Stimulated activated CD4-positive, alpha-beta T cell treated with anti-CD3 and anti-CD28 coated beads, Interleukin-2, amount 100 ng/mL, for 48 hours (primary cell): Measurements from ENCODE around the gene STPG3.

Experiments
- DNase-seq, 2 donors: peaks; one replicate each; pipeline ENCODE4 v3.0.0-alpha.2; 2020

The STPG3 gene

DNA sequence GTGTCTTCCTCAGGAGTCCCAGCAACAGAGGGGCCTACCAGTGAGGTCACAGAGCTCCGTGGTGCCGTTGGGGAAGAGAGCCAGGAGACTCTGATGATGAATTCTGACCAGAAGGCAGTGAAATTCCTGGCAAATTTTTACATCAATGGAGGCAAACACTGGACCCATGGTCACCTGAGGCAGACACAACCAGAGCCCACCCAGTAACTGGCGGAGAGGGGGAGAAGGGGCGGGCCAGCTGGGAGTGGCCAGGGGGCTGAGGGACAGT, at the start of gene STPG3:
Gene STPG3, plus strand, starts transcription at position 93 of the 268 bp plus-strand sequence. Its CDS starts 1 bp downstream, at position 94.
- no peak for DNase-seq

DNA sequence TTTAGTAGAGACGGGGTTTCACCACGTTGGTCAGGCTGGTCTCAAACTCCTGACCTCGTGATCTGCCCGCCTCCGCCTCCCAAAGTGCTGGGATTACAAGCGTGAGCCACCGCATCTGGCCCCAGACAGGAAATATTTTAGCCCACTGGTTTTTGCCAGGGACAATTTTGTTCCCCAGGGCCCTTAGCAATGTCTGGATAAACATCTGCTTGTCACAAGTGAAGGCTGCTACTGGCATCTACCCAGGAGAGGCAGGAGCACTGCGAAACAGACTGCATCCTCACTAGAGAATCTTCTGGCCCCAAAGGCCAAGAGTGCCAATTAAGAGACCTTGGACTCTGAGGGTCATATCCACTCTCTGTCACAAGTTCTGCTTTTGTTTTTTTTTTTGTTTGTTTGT, 48.1 kb upstream of the STPG3 start:
- no peak for DNase-seq

DNA sequence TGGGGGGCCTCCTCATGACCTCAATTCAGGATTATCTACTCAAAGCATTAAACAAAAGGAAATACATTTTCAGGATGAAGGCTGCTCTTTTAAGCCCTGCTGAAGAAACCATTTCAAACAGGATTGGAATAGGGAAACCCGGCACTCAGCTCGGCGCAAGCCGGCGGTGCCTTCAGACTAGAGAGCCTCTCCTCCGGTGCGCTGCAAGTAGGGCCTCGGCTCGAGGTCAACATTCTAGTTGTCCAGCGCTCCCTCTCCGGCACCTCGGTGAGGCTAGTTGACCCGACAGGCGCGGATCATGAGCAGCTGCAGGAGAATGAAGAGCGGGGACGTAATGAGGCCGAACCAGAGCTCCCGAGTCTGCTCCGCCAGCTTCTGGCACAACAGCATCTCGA, 46.4 kb upstream of the STPG3 start:
- DNase-seq, result no peak

DNA sequence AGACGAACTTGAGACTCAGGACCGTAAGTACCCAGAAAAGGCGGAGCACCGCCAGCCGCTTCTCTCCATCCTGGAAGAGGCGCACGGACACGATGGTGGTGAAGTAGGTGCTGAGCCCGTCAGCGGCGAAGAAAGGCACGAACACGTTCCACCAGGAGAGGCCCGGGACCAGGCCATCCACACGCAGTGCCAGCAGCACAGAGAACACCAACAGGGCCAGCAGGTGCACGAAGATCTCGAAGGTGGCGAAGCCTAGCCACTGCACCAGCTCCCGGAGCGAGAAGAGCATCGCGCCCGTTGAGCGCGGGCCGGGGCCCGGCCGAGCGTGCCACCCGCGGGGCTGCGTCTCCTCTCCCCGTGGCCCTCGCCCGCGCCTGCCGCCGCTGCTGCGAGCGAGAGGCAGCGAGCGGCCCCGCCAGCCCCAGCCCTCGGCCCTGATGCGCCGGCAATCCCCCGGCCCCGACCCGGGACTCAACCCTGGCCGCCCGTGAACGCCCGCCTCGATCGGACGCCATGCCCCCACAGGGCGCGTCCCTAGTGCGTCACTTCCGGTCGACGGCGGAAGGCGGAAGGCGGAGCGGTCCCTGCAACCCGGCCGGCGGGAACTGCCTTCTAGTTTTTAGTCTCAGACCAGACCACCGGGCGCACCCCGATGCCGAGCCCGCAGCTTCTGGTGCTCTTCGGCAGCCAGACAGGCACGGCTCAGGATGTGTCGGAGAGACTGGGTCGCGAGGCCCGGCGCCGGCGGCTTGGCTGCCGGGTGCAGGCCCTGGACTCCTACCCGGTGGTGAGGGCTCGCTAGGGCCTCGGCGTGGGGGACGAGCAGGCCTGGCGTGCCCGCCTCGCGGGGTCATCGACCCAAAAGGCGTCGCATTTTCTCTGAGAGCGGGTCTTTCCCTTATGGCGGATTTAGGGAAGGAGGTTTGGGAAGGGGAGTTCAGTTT, 45.7 kb upstream of the STPG3 start, which contains the start of the genes NDOR1 and TMEM203:
Gene NDOR1, plus strand, starts transcription at position 575 of the 944 bp plus-strand sequence. Its CDS starts 78 bp downstream, at position 653.
Gene TMEM203, minus strand, starts transcription at position 523 of the 944 bp plus-strand sequence. Its CDS starts 234 bp downstream, at position 289.
- peak; percentile 93 to 95 for DNase-seq

DNA sequence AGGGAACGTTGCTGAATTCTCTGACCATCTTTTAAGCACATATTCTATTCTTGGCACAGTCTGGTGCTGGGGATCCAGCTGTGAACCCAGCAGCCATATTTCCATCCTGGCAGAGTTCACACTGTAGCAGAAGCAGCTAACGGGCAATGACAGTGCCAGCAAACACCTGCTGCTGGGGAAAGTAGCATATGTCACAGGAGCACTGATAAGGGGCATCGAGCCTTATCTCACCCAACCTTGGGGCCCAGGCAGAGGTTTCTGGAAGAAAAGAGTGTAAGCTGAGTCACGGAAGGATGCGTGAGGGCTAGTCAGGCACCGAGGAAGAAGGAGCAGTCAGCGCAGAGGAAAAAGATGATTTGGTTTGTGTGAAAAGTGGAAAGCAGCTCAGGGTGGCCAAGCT, 44.5 kb upstream of the STPG3 start:
- no peak for DNase-seq

DNA sequence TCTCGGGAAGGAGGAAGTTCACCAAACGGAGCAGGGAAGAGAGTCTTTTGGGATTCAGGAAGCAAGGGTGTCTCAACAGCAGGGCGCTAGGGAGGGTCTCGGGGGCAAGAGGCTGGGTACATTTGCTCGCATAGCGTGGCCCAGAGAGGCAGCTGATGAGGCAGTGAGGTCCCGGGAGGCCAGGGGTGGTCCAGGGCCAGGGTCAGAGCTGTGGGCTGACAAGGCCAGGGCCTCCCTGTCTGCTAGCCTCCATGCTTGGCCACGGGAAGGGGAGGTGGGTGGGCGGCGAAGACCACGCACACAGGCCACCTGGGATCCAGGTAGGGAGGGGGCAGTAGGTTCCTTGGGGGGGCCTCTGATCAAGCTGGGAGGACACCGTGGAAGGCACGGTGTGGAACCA, 39.6 kb upstream of the STPG3 start:
- DNase-seq, result no peak

DNA sequence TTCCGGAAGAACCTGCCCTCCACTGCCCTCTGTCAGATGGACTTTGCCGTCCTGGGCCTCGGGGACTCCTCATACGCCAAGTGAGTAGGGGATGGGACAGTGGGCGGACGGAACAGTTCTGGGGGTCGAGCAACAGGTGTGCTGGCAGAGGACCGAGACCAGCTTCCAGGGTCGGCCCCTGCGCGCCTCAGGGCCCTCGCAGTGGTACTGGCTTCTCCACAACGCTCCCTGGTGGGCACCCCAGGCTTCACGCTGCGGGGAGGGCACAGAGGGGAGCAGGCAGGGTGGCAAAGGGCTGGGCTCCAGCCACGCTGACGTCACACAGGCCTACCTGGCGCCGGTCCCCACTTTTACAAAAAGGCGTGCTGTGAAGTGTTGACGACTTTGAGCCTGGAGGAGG, 38.6 kb upstream of the STPG3 start:
- DNase-seq, result no peak

DNA sequence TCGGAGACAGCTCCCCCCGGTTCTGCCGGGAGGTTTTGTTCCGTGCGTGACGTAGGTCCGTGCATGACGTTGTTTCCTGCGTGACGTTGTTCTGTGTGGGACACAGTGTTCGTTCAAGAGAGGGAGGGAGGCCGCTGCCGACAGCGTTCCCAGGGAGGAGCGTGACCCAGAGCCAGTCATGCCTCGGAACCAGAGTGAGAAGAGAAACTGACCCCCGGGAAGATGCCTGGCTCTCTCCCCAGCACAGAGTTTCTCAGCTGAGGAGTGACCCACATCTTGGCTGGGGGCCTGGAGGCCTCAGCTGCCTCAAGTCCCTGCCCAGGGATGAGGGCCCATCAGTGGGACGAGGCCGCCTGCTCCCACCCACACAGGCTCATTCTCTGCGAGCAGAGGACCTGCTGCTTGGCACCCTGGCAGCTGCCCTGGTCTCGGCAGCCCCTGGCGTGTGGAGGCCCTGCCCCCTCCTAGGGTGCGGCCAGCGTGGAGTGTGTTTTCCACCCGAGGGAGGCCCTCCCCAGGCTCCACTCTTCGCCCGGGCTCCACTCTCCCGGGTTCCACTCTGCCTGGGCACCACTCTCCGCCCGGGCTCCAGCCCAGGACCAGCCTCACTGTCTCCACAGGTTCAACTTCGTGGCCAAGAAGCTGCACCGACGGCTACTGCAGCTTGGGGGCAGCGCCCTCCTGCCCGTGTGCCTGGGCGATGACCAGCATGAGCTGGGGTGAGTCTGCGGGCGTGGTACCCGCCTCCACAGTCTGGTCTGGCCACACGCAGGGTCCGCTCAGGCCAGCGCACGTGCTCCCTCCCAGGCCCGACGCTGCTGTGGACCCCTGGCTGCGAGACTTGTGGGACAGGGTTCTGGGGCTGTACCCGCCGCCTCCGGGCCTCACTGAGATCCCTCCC, 37.7 kb upstream of the STPG3 start:
- DNase-seq, result no peak

DNA sequence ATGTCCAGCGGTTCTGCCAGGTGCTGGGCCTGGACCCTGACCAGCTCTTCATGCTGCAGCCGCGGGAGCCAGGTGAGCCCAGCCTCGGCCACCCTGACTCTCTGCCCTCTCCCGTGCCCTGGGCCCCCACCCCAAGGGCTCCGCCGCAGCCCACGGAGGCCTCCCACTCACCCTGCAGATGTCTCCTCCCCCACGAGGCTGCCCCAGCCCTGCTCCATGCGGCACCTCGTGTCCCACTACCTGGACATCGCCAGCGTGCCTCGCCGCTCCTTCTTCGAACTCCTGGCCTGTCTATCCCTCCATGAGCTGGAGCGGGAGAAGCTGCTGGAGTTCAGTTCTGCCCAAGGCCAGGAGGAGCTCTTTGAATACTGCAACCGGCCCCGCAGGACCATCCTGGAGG, 36.5 kb upstream of the STPG3 start:
- no peak for DNase-seq

DNA sequence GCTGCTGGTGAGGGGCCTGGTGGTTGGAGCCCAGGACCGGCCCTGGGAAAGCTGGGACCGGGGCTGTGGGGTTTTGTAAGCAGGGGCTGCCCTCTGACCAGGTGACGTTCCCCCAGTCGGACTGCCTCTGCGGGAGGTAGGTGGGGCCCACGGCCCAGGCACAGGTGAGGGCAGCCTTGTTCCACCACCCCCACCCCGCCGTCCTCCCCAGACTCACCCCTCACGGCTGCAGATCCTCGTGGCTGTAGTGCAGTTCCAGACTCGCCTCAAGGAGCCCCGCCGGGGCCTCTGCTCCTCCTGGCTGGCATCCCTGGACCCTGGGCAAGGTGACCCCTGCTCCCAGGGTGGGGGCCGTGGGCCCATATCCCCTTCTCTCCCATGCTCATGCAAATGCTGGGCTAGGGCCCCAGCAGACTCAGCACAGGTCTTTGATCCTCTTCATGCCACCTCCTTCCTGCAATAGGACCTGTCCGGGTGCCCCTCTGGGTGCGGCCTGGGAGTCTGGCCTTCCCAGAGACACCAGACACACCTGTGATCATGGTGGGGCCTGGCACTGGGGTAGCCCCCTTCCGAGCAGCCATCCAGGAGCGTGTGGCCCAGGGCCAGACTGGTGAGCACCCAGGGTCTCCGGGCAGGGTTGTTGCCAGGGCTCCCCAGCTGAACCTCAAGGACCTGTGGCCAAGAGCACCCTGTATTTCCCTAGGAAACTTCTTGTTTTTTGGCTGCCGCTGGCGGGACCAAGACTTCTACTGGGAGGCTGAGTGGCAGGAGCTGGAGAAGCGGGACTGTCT, 35.7 kb upstream of the STPG3 start:
- DNase-seq, result no peak

DNA sequence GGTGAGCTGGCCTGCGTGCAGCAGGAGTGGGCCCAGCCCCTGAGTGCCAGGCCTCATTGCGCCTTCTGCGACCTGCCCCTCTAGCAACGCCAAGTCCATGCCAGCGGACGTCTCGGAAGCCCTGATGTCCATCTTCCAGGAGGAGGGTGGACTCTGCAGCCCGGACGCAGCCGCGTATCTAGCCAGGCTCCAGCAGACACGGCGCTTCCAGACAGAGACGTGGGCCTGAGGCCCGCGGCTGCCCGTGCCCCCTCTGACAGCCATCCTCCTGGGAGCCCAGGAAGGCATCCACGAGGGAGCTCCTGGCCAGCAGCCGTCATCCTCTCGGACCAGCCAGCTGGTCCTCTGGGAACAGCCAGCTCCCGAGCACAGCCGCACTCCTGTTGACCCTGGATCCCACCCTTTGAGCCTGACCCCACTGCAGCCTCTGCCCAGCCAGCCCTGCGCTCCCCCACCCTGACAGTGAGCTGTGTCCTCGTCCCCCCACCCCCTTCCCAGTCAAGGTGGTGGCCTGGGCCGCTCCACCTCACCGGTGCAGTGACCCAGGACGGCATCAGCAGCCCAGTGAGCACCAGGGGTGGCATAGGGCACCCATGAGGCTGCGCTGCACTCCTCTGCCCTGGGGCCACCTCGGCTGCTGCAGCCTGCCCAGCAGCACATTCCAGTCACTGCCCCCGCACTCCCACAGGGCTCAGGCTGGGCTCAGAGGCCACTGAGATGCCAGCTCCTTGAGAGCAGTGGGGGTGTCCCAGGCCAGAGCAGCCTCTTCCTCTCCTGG, 34.7 kb upstream of the STPG3 start:
- DNase-seq, result no peak

DNA sequence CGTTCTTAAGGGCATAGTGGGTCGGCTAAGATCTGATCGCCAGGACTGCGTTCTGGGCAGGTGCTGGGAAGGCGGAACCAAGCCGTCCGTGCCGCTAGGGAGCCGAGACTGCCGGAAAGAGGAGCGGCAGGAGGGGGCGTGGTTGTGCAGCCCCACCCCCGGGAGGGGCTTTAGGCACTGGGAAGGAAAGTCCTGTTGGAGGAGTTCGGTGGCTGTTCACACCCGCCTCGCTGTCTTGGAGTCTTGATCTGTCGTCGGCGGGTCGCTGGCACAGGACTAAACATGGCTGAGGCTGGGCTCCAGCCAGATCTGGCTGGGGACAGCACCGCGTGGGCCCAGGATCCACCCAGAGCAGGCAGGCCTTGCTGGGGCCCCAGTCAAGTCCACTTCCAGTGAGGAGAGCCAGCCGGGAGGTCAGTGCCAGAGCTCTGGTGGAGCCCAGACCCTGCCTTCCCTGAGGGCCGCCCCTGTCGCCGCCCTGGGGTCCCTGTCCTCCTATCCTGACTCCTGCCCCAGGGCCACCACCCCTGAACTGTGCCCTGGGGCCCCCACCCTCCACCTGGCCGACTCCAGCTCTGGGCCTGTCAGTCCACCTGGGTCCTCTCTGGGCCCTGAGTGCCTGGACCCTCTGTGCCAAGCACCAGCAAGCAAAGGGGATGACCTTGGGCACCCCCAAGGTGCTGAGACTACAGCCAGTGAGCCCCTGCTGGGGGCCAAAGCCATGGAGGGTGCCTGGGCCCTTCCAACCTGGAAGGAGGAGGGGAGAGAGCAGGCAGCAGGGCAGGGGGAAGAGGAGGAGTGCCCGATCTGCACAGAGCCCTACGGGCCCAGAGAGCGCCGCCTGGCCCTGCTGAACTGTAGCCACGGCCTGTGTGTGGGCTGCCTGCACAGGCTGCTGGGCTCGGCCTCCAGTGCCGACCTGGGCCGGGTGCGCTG, 33.5 kb upstream of the STPG3 start:
- DNase-seq, result no peak

DNA sequence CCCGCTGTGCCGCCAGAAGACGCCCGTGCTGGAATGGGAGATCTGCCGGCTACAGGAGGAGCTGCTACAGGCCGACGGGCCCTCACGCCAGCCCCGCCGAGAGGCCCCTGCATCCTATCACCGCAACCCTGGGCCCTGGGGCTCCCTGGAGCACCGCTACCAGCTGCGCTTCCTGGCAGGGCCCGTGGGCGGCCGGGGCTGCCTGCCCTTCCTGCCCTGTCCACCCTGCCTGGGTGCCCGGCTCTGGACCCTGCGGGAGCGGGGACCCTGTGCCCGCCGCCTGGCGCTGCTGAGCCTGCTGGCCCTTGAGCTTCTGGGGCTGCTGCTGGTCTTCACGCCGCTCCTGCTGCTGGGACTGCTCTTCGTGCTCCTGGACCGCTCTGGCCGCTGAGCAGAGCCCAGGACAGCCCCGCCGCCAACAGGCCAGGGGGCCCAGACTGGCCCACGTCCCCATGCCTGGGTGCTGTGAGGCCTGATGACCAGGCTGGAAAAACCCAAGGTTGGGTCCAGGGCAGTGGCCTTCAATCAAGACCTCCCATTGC, 32.8 kb upstream of the STPG3 start:
- DNase-seq, result no peak

DNA sequence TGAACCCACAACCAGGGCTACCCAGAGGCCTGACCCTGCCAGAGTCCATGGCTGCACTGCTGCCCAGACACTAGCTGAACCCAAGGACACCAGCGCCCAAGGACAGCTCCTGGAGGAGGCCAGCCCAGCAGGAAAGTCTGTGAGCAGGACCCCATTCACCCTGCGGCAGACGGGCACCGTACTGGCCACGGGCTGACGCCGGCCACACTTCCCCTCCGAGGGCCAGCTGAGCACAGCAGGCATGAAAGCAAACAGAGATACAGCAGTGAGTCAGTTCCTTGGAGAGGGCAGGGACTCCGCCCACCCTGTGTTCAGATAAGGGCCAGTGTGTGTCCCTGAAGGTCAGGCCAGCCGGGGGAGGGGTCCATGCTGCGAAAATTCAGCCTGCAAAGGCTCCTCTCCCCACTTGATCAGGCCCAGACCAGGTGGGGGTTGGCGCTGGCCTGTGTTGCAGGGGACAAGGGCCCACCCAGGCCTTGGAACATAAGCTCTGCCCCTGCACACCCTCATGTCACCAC, 32.3 kb upstream of the STPG3 start:
- DNase-seq, result no peak

DNA sequence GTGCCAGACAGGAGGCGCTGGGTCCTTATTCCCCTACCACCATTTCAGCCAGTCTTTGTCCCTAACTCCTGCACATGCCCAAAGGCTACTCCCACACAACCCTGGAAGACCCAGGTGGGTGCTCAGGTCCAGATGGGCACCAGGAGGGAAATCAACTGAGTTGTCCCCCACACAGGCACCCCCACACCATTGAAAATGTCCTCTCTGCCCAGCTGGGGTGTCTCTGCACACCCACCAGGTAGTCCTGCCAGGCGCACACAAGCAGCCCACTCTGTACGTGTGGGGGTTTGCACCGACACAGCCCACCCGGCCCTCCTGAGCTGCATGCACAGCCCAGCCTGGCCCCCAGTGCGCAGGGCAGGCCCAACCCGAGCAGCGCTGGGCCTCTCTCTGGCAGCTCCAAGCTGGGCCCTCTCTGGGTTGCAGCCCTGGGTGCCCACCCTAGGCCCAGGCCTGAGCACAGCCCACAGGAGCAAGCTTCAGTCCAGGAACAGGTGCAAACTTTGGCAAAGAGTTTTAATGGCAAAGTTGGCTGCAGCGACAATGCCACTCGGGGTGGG, 31.2 kb upstream of the STPG3 start:
- no peak for DNase-seq

DNA sequence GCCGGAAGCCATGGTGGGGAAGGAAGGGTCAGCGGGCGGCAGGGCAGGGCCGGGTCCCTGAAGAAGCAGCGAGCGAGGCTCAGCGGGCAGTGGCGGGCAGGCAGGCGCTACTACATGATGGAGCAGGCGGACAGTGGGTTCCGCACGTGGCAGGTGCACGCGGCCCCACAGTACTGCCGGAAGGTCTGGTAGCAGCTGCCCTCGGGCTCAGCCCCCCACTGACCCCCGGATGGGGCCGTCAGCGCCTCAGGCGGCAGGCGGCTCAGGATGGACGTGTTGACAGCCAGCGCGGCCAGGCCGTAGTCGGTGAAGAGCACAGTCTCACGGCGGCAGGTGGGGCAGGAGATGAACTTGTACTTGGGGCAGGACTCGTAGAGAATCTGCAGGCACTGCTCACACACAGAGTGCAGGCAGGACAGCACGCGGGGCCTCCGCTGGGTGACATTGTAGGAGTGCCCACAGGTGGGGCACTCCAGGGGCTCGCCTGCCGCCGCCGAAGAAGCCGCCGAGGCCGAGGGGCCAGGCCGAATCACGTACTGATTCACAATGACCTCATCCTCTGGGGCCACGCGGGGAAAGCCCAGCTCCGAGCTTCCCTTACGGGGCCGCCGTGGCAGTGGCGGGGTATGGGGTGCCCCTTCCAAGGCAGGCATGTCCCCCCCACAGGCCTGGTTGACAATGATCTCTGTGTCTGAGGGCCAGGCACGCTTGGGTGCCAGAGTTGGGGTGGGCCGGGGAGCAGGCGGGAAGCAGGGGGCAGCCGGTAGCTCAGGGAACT, 30.6 kb upstream of the STPG3 start:
- no peak for DNase-seq

DNA sequence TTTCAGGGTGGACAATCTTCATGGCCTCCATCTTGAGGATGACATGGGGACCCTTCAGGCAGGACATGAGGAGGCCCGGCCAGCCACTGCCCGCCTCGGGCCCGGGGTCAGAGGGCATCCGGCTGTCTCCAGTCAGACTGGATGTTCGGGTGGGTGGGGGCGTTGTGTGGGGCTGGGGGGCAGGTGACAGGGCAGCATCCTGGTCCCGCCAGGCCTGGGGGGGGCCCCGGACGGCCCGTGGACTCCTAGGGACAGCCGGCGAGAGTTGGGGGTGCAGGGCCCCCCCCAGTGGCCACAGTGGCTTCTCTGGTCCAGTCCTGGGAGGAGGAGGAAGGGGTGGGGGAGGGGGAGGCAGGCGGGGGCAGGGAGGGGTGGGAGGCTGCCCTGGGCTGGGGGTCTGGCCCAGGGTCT, 30.0 kb upstream of the STPG3 start:
- no peak for DNase-seq

DNA sequence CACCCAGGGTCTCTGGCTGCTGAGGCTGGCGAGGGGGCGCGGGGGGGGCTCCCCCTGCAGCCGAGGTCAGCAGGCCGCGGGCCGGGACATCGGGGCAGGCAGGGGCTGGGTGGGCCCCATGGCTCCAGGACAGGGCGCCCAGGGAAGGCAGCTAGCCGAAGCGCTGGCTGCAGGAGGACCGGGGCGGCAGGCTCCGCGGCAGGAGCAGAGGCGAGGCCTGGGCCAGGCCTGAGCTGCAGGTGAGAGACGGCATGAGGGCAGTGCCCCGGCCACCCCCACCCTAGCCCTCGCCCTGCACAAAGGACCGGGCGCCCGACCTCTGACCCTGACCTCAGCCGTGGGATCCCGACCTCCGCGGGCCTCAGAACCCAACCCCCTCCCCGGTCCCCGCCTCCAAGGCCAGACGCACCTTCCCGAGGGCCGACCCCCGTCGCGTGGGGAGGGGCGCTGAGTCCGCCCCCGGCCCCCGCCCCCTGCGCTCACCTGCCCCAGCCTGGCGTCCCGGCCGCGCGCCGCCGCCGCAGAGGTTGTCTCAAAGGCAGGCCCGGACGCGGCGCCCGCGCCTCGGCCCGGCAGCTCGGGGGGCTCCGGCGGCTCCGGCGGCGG, 29.5 kb upstream of the STPG3 start:
- DNase-seq, result no peak
